GDM1 (cell line): ENCODE data around the gene HLA-B.

Experiments used
- DNase-seq: peaks from one replicate; lab custom pipeline; 2025; lab: John Stamatoyannopoulos, UW

Gene HLA-B

GRCh38 chr6:31352683-31353383 lies 4.1 kb downstream of the HLA-B start:
- DNase-seq = no peak

DNA sequence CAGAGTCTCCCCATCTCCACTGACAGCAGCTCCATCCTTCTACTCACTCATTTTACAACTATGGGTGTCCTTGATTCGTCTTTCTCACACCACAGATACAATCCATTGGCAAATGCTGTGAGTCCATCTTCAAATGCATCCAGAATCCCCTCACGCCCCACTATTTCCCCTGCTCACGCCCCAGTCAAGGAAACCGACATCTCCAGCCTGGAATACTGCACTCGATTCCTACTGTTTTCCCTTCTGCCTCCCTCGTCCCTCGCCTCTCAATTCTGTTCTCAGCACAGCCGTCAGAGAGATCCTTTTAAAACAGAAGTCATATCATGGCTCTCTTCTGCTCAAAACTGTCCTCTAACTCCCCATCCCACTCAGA lies 4.7 kb downstream of the HLA-B start:
- no peak for DNase-seq

GRCh38 chr6:31351401-31352309 lies 5.3 kb downstream of the HLA-B start:
- DNase-seq = no peak

GRCh38 chr6:31351033-31351380 lies 6.0 kb downstream of the HLA-B start:
- DNase-seq = no peak

- DNase-seq = no peak
These were observed 6.6 kb downstream of the HLA-B start for GRCh38 chr6:31350196-31351032.

DNA sequence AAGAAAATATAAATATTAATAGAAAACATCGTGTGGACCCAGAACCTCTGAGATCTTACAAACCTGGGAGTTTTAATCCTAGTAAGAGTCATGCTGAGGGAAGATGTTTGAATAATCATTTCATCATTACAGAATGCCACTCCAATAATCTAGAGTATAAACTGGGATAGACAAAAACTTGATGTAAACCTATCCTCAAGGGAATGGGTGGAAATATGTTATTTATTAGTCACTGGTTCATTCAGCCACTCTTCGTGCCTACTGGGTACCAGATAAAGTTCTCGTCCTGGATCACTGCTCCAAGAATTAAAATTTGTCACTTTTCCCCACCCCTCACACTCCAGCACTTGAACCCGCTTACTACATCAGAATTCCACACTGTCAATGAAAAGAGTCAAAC lies 7.7 kb downstream of the HLA-B start:
- DNase-seq = no peak

DNA sequence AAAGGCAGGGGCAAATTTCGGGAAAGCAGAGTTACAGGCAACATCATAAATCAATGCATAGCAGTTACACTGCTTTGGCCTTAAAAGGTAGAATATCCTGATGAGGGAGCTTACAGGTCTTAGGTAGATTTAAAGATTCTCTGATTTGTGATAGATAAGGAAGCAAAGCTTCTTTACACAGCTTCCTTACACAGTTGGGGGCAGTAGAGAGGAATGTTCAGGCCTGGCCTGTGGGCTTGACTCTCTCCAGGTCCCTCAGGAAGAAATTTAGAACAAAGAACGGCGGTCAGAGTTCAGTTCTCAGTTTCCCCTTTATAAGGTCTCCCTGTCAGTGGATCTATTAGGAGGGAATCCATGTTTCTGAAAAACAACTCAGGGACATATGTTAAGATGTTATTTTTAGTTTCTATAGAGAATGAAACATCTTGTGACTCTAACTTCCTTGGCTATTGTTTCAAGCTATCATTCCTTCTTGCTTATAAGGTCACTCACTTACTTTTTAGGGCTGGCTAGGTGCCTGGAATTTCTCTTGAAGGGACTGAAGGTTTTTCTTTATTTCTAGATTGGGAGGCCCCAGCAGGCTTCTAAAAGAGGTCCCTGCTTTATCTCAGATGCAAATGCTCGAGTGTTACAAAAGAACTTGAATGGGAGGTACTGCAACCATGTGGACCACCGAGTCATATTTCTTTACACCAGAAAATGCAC lies 11.8 kb downstream of the HLA-B start:
- no peak for DNase-seq

DNA sequence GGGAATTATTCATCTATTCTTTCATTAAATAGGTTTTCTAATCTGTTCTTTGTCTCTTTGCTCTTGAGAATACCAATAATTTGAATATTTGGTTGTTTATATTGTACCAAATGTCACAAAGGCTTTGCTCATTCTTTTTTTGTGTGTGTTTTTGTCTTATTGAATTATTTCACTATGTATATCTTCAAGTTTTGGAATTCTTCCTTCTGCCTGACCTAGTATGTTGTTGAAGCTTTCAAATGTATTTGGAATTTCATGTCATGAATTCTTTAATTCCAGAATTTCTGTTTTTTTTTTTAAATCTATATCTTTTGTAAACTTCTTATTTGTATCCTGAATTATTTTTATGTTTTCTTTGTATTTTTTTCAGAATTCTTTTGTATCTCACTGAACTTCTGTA lies 16.8 kb downstream of the HLA-B start:
- no peak for DNase-seq

- no peak for DNase-seq
These were observed 17.8 kb downstream of the HLA-B start for GRCh38 chr6:31339210-31339609.

- no peak for DNase-seq
These were observed 20.0 kb downstream of the HLA-B start for GRCh38 chr6:31336896-31337496.

DNA sequence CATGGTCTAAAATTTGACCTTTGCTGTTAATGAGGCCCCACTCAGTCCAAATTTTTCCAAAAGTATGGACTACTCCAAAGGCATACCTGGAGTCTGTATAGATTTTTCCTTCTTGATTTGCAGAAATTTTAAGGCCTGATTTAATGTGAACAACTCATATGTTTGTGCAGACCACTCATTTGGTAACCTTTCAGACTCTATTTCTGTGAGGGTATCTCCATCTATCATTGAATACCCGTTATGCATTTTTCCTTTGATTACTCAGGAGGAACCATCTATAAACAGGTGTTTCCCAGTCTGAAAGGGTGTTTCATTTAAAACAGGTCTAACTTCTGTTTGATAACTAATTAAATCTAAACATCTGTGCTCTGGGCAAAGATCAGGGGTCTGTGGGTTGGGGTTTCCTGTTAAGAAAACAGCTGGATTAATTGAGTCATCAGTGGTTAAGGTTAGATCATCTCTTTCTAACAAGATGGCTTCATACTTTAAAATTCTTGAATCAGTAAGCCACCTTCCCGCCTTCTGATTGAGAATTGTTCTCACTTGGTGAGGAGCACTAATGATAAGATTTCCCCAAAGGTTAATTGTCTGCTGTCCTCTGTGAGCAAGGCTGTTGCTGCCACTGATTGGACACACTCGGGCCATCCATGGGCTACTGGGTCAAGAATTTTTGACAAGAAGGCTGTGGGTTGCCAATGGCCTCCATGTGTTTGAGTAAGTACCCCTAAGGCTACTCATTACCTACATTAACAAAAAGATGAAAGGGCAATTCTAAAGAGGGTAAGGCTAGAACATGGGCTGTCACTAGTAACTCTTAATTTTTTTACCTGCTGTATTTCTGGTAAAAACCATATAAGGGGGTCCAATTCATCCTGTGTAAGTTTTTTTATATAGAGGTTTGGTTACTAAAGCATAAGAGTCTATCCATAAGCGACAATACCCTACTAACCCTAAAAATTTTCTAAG lies 24.1 kb downstream of the HLA-B start:
- no peak for DNase-seq

GRCh38 chr6:31328355-31328960 lies 28.5 kb downstream of the HLA-B start:
- DNase-seq = no peak

- DNase-seq = no peak
These were observed 35.2 kb downstream of the HLA-B start for GRCh38 chr6:31321820-31322219.

DNA sequence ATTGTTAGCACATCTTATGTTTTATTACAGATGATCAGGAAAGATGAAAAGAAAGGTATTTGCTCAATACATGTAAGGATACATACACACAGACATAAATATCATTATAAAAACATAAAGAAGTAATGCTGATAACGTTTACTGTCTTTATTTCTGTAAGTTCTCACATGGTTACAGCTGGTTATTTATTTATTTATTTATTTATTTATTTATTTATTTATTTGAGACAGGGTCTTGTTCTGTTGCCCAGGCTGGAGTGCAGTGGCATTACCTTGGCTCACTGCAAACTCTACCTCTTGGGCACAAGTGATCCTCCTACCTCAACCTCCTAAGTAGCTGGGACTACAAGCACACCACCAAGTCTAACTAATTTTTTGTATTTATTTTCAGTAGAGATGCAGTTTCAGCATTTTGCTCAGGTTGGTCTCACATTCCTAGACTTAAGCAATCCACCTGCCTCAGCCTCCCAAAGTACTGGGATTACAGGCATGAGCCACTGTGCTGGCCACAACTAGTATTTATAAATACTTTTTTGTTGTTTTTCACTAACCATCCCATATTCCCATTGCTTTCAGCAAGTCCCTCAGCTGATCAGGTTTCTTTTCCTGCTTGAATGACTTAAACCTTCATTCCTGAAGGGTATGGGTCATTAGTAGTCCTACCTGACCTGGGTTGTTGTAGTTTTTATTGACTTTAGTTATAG lies 35.8 kb downstream of the HLA-B start:
- DNase-seq = no peak

DNA sequence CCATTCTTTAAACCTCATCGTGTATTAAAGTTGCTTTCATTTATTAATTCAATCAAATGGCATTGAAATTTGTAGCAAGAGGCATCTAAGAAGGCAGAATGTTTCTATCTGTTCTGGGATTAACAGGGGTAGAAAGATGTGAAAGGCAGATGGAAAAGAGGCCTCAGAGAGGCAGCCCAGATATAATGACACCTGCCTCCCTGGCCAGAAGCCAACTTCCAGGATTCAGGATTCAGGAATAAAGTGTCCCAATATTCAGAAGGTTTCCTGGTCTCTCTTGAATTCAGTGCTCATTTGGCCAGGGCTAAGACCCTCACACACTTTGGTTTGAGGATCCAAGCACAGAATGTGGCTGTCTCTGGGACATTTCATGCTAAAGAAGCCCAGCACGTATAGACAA lies 39.9 kb downstream of the HLA-B start:
- no peak for DNase-seq

- DNase-seq = no peak
These were observed 47.3 kb downstream of the HLA-B start for GRCh38 chr6:31309641-31310040.

- no peak for DNase-seq
These were observed 48.2 kb downstream of the HLA-B start for GRCh38 chr6:31308845-31309175.

DNA sequence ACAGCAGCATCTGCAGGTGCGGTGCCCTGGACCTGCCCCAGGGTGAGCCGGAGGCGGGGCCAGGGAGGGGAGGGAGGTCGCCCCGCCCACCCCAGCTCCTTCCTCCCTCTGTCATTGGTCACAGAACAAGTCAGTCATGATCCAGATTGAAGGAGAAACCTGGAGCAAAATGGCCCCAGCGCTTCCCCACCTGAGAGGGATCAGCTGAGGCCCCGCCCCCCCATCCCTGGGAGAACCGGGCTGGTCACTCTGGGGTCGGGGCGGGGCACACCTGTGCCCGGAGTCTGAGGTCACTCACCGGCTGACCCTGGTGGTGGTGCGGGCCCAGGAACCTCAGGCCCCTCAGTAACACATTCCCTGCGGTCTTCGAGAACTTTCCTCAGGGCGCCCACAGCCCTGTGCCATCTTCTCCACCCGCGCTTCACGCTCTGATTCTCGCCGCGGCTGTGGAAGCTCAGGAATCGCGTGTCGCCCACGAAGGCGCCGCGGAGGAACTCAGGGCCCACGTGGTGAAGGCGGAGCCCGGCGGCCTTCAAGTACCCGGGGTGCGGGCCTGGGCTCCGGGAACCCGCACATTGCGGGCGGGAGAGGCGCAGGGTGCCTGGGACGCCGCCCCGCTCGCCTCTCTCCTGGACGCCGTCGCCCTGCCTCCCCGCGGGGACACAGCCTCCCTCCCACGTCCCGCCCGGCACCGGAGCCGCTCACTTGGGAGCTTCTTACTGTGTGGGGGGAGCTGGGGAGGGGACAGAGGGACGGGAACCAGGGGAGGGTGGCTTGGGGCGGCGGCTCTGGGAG lies 48.7 kb downstream of the HLA-B start:
- no peak for DNase-seq

- no peak for DNase-seq
These were observed 49.3 kb downstream of the HLA-B start for GRCh38 chr6:31307669-31308049.
